ENCODE data around the gene OCA2. TPM values are rescaled to one million over a fixed set of nuclear protein-coding genes. Genes with fewer than 3 reads are reported as not detected.

Gene OCA2
- total RNA-seq, 1 donor from 2014 or later, result 1.0 TPM

GRCh38 chr15:27989427-27989826 is 109.7 kb downstream of the OCA2 start:
- Mint-ChIP-seq H3K36me3 (no peaks in the 10 kb centered on the region), H3K27ac (no peak overlapping the region), H3K9me3 (no peaks in the 10 kb centered on the region), H3K4me3 (no peak overlapping the region), H3K27me3 (ENCODE audit: low read depth) (peaks cover 4% of the 10 kb centered on the region), H3K4me1 (peaks cover 2% of the 10 kb centered on the region)
- no peak for DNase-seq (ENCODE audit: low spot score in 2 of 2, unreplicated experiment in 2 of 2)
- no peak for TF ChIP-seq CTCF (IDR thresholded peaks at IDR 0.05; ENCODE audit: unreplicated experiment)

DNA sequence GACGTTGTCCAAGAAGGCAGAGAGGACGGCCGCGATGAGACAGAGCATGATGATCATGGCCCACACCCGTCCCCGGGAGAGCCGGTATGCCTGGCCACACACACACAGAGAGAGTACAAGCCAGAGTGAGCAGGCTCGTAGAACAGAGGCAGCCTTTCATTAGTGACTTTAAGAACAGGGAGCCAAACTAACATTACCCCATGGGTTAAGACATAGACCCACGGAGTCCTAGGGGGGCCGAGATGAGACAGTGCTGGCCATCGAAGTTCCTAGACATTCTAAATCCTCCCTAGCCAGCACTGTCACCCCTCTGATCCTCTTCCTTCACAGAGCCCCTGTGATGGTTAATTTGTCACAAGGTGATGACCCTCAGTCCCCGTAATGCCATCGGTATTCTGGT is 114.0 kb downstream of the OCA2 start:
- no peaks in the 10 kb centered on the region for H3K27me3 Mint-ChIP-seq (ENCODE audit: low read depth)
- no peak overlapping the region for H3K27ac Mint-ChIP-seq

DNA sequence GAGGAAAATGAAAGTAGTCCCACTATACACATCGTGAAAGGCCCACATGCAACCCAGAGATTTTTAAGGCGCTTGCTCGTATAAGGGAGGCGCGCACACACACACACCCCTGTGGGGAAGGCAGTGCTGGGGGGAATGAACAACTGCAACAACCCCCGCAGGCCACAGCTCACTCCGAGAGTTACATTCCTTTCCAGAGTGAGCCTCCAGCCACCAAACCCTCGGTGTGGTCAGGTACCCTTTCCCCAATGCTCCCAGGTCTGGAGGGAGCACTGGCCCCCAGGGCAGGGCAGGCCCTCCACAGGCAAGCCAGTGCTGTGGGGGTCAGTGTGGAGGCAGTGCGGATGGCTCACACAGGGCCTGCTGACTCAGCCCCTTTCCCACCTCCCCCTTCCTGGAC is 115.6 kb downstream of the OCA2 start:
- no peak overlapping the region for H3K4me3 Mint-ChIP-seq
- no peaks in the 10 kb centered on the region for H3K27me3 Mint-ChIP-seq (ENCODE audit: low read depth)
- no peak overlapping the region for H3K27ac Mint-ChIP-seq
- H3K36me3 Mint-ChIP-seq, result no peaks in the 10 kb centered on the region
- TF ChIP-seq CTCF (IDR thresholded peaks at IDR 0.05; ENCODE audit: unreplicated experiment), result no peak
- DNase-seq (ENCODE audit: low spot score in 2 of 2, unreplicated experiment in 2 of 2), result no peak
- H3K9me3 Mint-ChIP-seq, result no peaks in the 10 kb centered on the region
- no peaks in the 10 kb centered on the region for H3K4me1 Mint-ChIP-seq

More for the DNA sequence above, 114.0 kb downstream of the OCA2 start:
- no peak overlapping the region for H3K4me3 Mint-ChIP-seq
- H3K36me3 Mint-ChIP-seq, result no peaks in the 10 kb centered on the region
- TF ChIP-seq CTCF (IDR thresholded peaks at IDR 0.05; ENCODE audit: unreplicated experiment), result no peak
- H3K4me1 Mint-ChIP-seq, result no peaks in the 10 kb centered on the region
- no peaks in the 10 kb centered on the region for H3K9me3 Mint-ChIP-seq
- DNase-seq (ENCODE audit: low spot score in 2 of 2, unreplicated experiment in 2 of 2), result no peak

DNA sequence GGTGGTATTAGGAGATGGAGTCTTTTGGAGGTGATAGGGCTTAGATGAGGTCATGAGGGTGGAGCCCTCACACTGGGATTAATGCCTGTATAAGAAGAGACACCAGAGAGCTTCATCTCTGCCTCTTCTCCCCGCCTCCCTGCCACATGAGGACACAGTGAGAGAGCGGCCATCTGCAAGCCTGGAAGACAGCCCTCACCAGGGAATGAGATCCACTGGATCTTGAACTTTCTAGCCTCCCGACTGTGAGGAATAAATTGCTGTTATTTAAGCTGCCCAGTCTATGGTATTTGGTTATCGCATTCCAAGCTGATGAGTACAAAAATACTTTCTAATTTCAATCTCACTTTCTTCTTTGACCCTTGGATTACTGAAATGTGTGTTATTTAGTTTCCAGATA is 121.4 kb downstream of the OCA2 start:
- no peak for DNase-seq (ENCODE audit: low spot score in 2 of 2, unreplicated experiment in 2 of 2)
- no peak for TF ChIP-seq CTCF (IDR thresholded peaks at IDR 0.05; ENCODE audit: unreplicated experiment)
- no peaks in the 10 kb centered on the region for H3K4me1 Mint-ChIP-seq
- H3K27me3 Mint-ChIP-seq (ENCODE audit: low read depth), result no peaks in the 10 kb centered on the region
- H3K4me3 Mint-ChIP-seq, result no peak overlapping the region
- H3K36me3 Mint-ChIP-seq, result no peaks in the 10 kb centered on the region
- no peak overlapping the region for H3K27ac Mint-ChIP-seq
- peaks cover 14% of the 10 kb centered on the region for H3K9me3 Mint-ChIP-seq

- no peak for DNase-seq (ENCODE audit: low spot score in 2 of 2, unreplicated experiment in 2 of 2)
- H3K27me3 Mint-ChIP-seq (ENCODE audit: low read depth), result peaks cover 3% of the 10 kb centered on the region
- no peaks in the 10 kb centered on the region for H3K4me1 Mint-ChIP-seq
- no peak for TF ChIP-seq CTCF (IDR thresholded peaks at IDR 0.05; ENCODE audit: unreplicated experiment)
- no peak overlapping the region for H3K27ac Mint-ChIP-seq
- peaks cover 22% of the 10 kb centered on the region for H3K9me3 Mint-ChIP-seq
- no peaks in the 10 kb centered on the region for H3K36me3 Mint-ChIP-seq
- H3K4me3 Mint-ChIP-seq, result no peak overlapping the region
Measured at GRCh38 chr15:27973886-27974285, 125.2 kb downstream of the OCA2 start.

Data from mesothelial cell of epicardium (in vitro differentiated cells).